ENCODE data around the gene NFIA.

GRCh38 chr1:61095470-61095812 lies 13.1 kb downstream of the NFIA start:
- TF ChIP-seq ZSCAN32 (CRISPR knock-in tag; IDR thresholded peaks at IDR 0.05): no peak
- TF ChIP-seq SP2 (IDR thresholded peaks at IDR 0.05; ENCODE audit: extremely low read depth, low read depth, low read length, poor library complexity, severe bottlenecking): no peak
- TF ChIP-seq, protein P1, sequence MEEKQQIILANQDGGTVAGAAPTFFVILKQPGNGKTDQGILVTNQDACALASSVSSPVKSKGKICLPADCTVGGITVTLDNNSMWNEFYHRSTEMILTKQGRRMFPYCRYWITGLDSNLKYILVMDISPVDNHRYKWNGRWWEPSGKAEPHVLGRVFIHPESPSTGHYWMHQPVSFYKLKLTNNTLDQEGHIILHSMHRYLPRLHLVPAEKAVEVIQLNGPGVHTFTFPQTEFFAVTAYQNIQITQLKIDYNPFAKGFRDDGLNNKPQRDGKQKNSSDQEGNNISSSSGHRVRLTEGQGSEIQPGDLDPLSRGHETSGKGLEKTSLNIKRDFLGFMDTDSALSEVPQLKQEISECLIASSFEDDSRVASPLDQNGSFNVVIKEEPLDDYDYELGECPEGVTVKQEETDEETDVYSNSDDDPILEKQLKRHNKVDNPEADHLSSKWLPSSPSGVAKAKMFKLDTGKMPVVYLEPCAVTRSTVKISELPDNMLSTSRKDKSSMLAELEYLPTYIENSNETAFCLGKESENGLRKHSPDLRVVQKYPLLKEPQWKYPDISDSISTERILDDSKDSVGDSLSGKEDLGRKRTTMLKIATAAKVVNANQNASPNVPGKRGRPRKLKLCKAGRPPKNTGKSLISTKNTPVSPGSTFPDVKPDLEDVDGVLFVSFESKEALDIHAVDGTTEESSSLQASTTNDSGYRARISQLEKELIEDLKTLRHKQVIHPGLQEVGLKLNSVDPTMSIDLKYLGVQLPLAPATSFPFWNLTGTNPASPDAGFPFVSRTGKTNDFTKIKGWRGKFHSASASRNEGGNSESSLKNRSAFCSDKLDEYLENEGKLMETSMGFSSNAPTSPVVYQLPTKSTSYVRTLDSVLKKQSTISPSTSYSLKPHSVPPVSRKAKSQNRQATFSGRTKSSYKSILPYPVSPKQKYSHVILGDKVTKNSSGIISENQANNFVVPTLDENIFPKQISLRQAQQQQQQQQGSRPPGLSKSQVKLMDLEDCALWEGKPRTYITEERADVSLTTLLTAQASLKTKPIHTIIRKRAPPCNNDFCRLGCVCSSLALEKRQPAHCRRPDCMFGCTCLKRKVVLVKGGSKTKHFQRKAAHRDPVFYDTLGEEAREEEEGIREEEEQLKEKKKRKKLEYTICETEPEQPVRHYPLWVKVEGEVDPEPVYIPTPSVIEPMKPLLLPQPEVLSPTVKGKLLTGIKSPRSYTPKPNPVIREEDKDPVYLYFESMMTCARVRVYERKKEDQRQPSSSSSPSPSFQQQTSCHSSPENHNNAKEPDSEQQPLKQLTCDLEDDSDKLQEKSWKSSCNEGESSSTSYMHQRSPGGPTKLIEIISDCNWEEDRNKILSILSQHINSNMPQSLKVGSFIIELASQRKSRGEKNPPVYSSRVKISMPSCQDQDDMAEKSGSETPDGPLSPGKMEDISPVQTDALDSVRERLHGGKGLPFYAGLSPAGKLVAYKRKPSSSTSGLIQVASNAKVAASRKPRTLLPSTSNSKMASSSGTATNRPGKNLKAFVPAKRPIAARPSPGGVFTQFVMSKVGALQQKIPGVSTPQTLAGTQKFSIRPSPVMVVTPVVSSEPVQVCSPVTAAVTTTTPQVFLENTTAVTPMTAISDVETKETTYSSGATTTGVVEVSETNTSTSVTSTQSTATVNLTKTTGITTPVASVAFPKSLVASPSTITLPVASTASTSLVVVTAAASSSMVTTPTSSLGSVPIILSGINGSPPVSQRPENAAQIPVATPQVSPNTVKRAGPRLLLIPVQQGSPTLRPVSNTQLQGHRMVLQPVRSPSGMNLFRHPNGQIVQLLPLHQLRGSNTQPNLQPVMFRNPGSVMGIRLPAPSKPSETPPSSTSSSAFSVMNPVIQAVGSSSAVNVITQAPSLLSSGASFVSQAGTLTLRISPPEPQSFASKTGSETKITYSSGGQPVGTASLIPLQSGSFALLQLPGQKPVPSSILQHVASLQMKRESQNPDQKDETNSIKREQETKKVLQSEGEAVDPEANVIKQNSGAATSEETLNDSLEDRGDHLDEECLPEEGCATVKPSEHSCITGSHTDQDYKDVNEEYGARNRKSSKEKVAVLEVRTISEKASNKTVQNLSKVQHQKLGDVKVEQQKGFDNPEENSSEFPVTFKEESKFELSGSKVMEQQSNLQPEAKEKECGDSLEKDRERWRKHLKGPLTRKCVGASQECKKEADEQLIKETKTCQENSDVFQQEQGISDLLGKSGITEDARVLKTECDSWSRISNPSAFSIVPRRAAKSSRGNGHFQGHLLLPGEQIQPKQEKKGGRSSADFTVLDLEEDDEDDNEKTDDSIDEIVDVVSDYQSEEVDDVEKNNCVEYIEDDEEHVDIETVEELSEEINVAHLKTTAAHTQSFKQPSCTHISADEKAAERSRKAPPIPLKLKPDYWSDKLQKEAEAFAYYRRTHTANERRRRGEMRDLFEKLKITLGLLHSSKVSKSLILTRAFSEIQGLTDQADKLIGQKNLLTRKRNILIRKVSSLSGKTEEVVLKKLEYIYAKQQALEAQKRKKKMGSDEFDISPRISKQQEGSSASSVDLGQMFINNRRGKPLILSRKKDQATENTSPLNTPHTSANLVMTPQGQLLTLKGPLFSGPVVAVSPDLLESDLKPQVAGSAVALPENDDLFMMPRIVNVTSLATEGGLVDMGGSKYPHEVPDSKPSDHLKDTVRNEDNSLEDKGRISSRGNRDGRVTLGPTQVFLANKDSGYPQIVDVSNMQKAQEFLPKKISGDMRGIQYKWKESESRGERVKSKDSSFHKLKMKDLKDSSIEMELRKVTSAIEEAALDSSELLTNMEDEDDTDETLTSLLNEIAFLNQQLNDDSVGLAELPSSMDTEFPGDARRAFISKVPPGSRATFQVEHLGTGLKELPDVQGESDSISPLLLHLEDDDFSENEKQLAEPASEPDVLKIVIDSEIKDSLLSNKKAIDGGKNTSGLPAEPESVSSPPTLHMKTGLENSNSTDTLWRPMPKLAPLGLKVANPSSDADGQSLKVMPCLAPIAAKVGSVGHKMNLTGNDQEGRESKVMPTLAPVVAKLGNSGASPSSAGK (IDR thresholded peaks at IDR 0.05): no peak
- TF ChIP-seq ZFP36 (IDR thresholded peaks at IDR 0.05; ENCODE audit: low read depth, low read length, partially characterized antibody): no peak
- no peak for TF ChIP-seq ATF1 (CRISPR knock-in tag; IDR thresholded peaks at IDR 0.05)
- TF ChIP-seq ATF1 (tag; IDR thresholded peaks at IDR 0.05): no peak
- no peak for TF ChIP-seq ZNF384 (IDR thresholded peaks at IDR 0.05; ENCODE audit: low read depth, low read length)
- no peak for TF ChIP-seq CTCF (IDR thresholded peaks at IDR 0.05 in 2 of 3, conservative IDR thresholded peaks at IDR 0.05 in 1 of 3; ENCODE audit: insufficient read depth in 2 of 3, low read depth in 1 of 3, low read length in 3 of 3)
- no peak for TF ChIP-seq NRF1 (conservative IDR thresholded peaks at IDR 0.05 in 1 of 2, IDR thresholded peaks at IDR 0.05 in 1 of 2)
- no peak for TF ChIP-seq TGIF2 (CRISPR knock-in tag; IDR thresholded peaks at IDR 0.05)
- no peak for TF ChIP-seq BRCA1 (IDR thresholded peaks at IDR 0.05)
- TF ChIP-seq BRCA1 (CRISPR knock-in tag; IDR thresholded peaks at IDR 0.05): no peak
